Ishikawa (cell line): Measurements from ENCODE around the gene DAO.

ENCODE experiments used
- CEBPB ChIP-seq: IDR thresholded peaks from 2 replicates; pipeline ENCODE4 v1.6.1; 2012
- CREB1 ChIP-seq: IDR thresholded peaks from 2 replicates; pipeline ENCODE4 v1.6.1; 2012; ENCODE audit warnings: low read depth
- EGR1 ChIP-seq: IDR thresholded peaks from 2 replicates; pipeline ENCODE4 v1.6.1; 2012
- EP300 ChIP-seq: IDR thresholded peaks from 2 replicates; pipeline ENCODE4 v1.6.1; 2012; ENCODE audit warnings: borderline replicate concordance
- FOXM1 ChIP-seq: IDR thresholded peaks from 2 replicates; pipeline ENCODE4 v1.6.1; 2012; ENCODE audit warnings: low read depth, borderline replicate concordance
- NFIC ChIP-seq: IDR thresholded peaks from 2 replicates; pipeline ENCODE4 v1.6.1; 2012
- RAD21 ChIP-seq: IDR thresholded peaks from 2 replicates; pipeline ENCODE4 v1.6.1; 2012; ENCODE audit warnings: low read depth
- TAF1 ChIP-seq: IDR thresholded peaks from 2 replicates; pipeline ENCODE4 v1.6.1; 2012; ENCODE audit warnings: low read depth, mild to moderate bottlenecking
- TCF12 ChIP-seq: IDR thresholded peaks from 2 replicates; pipeline ENCODE4 v1.6.1; 2012; ENCODE audit warnings: low read depth
- TEAD4 ChIP-seq: IDR thresholded peaks from 2 replicates; pipeline ENCODE4 v1.6.1; 2012
- YY1 ChIP-seq: IDR thresholded peaks from 2 replicates; pipeline ENCODE4 v1.6.1; 2012; ENCODE audit warnings: low read depth
- ZBTB7A ChIP-seq: IDR thresholded peaks from 2 replicates; pipeline ENCODE4 v1.6.1; 2012; ENCODE audit warnings: low read depth
- TF ChIP-seq, protein P1 (sequence below): IDR thresholded peaks from 2 replicates; pipeline ENCODE4 v1.6.1; 2012
- TF ChIP-seq, protein P2 (sequence below): IDR thresholded peaks from 2 replicates; pipeline ENCODE4 v1.6.1; 2012; ENCODE audit warnings: low read depth, mild to moderate bottlenecking
- TF ChIP-seq, protein P3 (sequence below): IDR thresholded peaks from 2 replicates; pipeline ENCODE4 v1.6.1; 2012

Gene DAO

DNA sequence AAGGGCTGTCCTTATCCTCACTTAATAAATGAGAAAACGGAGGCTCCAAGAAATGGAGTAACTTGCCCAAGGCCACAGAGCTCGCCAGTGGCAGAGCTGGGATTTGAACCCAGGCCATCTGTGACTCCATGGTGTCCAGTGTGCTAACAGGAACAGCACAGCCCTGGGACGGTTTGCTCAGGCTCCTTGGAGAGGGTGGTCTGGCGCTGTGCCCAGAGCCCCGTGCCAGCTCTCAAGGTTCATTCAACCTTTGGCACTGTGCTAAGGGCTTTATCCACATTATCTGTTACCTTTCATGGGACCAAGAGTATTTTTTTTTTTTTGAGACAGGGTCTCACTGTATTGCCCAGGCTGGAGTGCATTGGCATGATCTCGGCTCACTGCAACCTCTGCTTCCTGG lies 8.1 kb downstream of the DAO start:
- no peak for TF ChIP-seq TEAD4
- TF ChIP-seq EP300 = no peak
- TF ChIP-seq, protein P1, sequence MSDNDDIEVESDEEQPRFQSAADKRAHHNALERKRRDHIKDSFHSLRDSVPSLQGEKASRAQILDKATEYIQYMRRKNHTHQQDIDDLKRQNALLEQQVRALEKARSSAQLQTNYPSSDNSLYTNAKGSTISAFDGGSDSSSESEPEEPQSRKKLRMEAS = no peak

DNA sequence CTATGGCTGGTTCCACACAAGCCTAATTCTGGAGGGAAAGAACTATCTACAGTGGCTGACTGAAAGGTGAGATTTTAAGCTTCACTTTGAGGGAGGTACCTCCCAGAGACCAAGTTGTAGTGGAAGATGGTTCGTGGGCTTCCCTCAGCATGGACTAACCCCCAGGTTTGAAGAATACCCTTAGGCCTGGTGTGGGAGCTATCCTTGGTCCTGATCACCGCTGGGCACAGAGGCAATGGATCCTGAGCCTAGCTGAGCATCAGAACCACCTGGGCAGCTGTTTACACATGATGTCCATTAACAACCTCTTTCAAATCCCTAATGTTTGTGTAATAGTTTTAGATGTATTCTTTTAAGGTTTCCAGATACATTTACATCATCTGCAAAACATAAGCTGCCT lies 10.3 kb downstream of the DAO start:
- TF ChIP-seq TEAD4 = no peak
- no peak for TF ChIP-seq ZBTB7A
- TF ChIP-seq, protein P2, sequence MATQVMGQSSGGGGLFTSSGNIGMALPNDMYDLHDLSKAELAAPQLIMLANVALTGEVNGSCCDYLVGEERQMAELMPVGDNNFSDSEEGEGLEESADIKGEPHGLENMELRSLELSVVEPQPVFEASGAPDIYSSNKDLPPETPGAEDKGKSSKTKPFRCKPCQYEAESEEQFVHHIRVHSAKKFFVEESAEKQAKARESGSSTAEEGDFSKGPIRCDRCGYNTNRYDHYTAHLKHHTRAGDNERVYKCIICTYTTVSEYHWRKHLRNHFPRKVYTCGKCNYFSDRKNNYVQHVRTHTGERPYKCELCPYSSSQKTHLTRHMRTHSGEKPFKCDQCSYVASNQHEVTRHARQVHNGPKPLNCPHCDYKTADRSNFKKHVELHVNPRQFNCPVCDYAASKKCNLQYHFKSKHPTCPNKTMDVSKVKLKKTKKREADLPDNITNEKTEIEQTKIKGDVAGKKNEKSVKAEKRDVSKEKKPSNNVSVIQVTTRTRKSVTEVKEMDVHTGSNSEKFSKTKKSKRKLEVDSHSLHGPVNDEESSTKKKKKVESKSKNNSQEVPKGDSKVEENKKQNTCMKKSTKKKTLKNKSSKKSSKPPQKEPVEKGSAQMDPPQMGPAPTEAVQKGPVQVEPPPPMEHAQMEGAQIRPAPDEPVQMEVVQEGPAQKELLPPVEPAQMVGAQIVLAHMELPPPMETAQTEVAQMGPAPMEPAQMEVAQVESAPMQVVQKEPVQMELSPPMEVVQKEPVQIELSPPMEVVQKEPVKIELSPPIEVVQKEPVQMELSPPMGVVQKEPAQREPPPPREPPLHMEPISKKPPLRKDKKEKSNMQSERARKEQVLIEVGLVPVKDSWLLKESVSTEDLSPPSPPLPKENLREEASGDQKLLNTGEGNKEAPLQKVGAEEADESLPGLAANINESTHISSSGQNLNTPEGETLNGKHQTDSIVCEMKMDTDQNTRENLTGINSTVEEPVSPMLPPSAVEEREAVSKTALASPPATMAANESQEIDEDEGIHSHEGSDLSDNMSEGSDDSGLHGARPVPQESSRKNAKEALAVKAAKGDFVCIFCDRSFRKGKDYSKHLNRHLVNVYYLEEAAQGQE = peak; percentile 95

DNA sequence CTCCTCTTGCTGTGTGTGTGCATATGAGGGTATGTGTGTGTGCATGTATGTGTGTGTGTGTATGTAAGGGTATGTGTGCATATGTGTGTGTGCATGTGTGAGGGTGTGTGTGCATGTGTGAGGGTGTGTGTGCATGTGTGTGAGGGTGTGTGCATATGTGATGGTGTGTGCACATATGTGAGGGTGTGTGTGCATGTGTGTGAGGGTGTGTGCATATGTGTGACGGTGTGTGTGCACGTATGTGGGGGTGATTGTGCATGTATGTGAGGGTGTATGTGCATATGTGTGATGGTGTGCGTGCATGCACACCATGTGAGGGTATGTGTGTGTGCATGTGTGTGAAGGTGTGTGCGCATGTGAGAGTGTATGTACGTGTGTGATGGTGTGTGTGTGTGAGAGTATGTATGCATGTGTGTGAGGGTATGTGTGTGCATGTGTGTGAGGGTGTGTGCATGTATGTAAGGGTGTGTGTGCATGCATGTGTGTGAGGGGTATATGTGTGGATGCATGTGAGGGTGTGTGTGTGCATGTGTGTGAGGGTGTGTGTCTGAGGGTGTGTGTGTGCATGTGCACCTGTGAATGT lies 15.4 kb downstream of the DAO start:
- TF ChIP-seq CREB1 (no peak), CEBPB (no peak), TCF12 (no peak), EGR1 (no peak), EP300 (no peak), YY1 (no peak), FOXM1 (no peak), TAF1 (no peak), NFIC (no peak), TEAD4 (no peak), ZBTB7A (no peak), RAD21 (no peak)
- TF ChIP-seq, protein P2 = no peak
- TF ChIP-seq, protein P1 = no peak
- TF ChIP-seq, protein P3, sequence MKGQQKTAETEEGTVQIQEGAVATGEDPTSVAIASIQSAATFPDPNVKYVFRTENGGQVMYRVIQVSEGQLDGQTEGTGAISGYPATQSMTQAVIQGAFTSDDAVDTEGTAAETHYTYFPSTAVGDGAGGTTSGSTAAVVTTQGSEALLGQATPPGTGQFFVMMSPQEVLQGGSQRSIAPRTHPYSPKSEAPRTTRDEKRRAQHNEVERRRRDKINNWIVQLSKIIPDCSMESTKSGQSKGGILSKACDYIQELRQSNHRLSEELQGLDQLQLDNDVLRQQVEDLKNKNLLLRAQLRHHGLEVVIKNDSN = no peak

DNA sequence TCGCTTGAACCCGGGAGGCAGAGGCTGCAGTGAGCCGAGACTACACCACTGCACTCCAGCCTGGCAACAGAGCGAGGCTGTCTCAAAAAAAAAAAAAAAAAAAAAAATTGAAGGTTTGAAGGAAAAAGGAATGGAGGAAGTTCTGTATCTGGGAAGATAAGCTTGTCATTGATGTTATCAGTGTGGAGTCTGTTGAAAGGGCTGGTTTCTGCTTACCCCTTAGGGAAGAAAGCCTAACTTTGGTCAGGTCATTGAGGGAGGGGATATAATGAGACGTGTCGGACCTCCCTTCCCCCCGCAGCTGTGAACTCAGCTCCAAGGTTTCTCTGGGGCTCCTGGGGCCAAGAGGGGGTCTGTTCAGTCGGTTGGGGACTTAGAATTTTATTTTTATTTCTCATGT lies 16.4 kb downstream of the DAO start:
- TF ChIP-seq NFIC (no peak), TAF1 (no peak), EP300 (no peak), EGR1 (no peak), CREB1 (no peak), TCF12 (no peak), YY1 (no peak), FOXM1 (no peak), ZBTB7A (no peak), RAD21 (no peak)
- TF ChIP-seq, protein P3 = no peak
- TF ChIP-seq, protein P2 = no peak

DNA sequence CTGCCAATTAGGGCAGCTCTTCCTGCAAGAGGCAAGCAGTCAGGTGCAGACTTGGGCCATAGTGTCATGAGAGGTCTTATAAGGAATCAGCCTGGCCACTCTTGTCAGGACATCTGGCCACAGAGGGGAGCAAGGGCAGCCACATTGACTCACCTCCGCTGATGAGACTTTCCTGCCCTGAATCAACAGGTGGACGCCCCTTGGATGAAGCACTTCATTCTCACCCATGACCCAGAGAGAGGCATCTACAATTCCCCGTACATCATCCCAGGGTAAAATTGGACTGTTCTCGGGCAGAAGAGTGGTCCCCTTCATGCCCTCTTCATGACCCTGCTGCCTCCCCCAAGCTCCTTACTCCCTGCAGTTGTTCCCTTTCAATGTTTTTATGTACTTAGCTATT lies 16.9 kb downstream of the DAO start:
- no peak for TF ChIP-seq YY1
- TF ChIP-seq TAF1 = no peak
- TF ChIP-seq CREB1 = no peak
- TF ChIP-seq, protein P2 = no peak
- TF ChIP-seq RAD21 = no peak
- TF ChIP-seq, protein P1 = no peak
- no peak for TF ChIP-seq EP300
- TF ChIP-seq TEAD4 = no peak
- TF ChIP-seq EGR1 = no peak
- no peak for TF ChIP-seq CEBPB
- no peak for TF ChIP-seq ZBTB7A
- TF ChIP-seq TCF12 = no peak
